Measurements from ENCODE around the gene GPR35.
"Not testable (repeated sequence)": the region's sequence is repeated elsewhere in the genome, so short reads cannot be mapped to it uniquely, and the experiment has no call there.

GPR35 gene

DNA sequence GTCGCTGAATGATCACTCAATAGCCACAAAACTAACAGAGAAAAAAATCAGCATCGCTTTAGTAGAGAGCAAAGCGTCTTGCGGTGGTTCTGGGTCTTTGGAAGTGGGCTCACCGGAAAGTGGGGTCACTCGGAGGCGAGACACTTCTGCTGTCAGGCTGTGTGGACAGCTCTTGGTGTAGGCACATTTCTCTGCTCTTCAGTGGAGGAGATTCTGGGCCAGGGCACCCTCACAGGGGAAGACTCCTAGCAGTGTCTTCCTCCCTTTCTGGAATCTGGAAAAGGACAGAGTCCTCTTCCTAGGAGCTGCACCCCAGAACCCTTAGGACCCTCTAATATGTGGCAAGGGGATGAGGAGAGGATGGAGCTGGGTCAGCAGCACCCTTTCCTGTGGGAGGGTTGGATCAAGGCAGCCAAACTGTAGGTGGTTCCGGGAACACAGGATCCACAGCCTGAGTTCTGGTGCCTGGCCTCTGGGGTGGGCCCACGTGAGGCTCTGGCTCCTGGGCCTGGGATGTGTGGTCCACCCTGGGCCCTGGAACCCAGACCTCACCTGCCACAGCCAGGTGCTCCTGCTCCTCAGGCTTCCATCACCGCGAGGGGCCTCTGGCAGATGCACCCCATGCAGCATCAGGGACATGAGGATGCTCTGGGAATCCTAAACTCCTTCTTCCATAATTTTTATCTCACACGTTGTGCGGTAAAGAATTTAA is 25.1 kb downstream of the GPR35 start:
- no peak for DNase-seq

DNA sequence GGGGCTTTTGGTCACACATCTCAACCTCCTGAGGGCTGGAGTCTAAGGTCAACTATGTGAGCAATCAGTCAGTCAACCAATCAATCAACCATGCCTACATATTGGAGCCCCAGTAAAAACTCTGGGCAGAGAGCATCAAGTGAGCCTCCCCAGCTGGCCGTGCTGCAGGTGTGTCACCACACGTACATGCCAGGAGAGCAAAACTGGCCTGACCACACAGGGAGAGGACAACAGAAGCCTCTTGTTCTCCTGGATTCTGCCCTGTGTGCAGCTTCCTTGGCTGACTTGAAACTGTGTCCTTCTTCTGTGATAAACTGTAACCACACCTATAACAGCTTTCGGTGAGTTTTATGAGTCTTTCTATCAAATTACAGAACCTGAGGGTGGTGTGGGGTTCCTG is 25.9 kb downstream of the GPR35 start:
- no peak for DNase-seq

DNA sequence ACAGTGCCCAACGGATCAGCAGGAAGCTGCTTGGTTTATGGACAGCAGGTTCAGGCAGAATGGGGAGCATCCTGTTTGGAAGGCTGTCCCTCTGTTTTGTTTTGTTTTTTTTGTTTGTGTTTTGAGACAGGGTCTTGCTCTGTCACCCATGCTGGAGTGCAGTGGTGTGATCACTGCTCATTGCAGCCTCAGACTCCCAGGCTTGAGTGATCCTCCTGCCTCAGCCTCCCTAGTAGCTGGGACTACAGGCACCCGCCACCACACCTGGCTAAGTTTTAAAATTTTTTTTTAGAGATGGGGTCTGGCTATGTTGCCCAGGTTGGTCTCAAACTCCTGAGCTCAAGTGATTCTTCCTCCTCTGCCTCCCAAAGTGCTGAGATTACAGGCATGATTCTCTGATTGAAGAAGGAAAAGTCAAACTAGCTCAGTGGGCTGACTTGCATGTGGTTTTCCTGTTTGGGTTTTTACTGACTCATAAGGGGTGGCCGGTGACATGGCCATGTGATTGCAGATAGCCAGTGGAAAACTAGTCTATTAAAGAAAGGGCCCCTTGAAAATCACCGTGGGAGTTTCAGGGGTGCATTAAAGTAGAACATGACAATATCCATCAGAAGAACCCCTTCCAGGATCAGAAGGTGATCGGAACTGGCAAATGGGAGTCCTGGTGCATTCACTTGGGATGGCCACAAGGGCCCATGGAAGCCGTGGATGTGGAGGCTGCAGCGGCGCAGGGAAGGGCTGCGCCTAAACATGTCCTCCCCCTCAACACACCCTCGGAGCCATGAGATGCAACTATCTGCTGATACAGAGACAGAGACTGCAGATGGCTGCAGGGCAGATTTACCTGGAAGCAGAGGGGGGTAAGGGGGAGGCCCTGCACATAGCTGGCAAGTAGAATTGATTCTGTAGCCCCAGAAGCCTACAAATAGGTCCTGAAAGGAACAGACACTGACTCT is 30.9 kb downstream of the GPR35 start:
- no peak for DNase-seq

DNA sequence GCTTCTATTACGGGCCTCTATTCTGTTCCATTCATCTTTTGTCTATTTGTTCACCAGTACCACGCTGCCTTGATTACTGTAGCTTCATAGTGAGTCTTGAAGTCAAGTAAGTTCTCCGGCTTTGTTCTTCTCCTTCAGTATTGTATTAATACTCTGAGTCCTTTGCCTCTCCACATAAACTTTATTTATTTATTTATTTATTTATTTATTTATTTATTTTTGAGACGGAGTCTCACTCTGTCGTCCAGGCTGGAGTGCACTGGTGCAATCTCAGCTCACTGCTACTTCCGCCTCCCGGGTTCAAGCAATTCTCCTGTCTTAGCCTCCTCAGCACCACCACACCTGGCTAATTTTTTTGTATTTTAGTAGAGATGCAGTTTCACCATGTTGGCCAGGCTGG is 34.6 kb downstream of the GPR35 start:
- DNase-seq: not testable (repeated sequence)

DNA sequence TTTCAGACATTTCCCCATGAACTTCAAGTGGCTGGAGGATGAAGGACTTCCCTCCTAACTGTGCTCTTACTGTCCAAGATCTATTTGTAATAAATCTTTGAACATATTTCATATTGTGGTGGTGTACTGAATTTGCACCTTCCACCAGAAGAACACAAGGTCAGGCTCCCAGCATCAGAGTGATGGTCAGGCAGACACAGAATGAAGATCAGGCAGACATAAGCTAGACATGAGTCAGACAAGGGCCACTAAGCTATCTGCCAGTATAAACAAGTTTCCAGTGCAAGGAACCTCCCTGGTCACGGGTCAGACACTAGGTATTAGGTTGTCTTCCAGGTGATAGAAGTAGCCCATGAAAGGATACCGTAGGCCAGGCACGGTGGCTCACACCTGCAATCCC is 37.4 kb downstream of the GPR35 start:
- DNase-seq: no peak

DNA sequence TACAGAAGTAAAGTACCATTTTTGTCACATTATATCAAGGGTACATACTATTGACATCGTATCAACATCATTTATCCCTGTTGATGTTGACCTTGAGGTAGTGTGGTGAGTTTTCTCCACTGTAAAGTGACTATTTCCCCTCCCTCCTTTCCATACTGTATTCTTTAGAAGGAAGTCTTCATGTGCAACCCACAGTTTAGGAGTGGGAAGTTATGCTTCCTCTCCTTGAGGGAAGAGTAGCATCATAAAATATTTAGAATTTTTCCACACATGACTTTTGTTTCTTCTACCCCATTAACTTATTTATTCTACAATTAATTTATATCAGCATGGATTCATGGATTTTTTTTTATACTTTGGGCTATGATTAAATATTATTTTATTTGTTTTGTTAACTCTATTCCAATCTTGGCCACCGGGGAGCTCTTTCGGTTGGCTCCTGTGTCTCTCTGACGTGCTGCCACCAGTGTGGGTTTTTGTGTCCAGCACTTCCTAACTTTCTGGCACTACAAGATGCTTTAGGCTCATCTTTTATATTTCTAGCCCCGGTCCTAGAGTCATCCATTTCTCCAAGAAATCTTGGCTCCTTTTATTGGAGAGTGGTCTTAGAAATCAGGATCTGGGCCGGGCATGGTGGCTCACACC is 38.4 kb downstream of the GPR35 start:
- DNase-seq: no peak

DNA sequence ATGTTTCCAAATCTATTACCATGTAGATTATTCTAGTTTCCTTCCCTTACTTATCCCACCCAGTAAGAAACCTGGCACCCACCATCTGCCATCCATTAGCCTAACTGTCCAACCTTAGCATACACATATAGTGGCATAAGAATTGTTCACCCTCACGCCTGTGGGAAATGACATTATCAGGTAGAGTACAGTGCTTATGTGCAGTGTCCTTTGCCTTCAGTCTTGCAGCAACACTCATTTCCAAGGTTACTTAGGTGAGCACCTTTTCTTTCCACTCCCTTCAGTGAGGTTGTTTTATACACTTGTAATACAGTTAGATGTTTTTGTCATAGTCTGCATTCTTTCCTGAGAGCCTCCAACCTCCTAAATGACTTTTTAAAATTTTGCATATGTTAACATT is 39.3 kb downstream of the GPR35 start:
- DNase-seq: no peak

DNA sequence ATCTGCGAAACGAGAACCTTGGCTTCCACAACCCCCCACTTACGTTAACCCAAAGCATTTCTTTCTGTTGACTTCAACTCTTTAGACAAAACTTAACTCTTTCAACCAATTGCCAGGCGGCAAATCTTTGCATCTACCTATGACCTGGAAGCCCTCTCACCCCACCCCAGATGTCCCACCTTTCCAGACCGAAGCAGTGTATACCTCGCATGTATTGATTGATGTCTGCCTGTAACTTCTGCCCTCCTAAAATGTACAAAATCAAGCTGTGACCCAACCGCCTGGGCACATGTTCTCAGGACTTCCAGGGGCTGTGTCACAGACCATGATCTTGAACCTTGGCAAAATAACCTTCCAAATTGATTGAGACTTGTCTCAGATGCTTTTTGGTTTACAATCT is 45.1 kb downstream of the GPR35 start:
- no peak for DNase-seq

DNA sequence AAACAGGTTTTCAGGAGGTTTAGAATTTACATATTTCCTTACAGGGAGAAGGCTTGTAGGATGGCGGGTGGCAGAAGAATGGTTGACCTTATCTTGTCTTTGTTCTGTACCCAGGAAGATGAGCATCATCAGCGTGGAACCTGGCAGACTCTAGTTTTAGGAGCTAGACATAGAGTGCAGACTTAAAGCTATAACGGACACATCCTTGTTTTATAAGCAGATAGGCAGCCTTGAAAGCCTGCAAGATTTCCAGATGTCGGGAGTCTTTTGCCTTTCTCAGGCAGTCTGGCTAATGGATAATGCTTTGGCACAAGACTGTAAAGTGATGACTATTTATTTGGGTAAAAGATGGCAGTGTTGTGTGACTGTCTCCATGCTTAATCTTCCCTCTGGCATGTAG is 45.7 kb downstream of the GPR35 start:
- DNase-seq: no peak

DNA sequence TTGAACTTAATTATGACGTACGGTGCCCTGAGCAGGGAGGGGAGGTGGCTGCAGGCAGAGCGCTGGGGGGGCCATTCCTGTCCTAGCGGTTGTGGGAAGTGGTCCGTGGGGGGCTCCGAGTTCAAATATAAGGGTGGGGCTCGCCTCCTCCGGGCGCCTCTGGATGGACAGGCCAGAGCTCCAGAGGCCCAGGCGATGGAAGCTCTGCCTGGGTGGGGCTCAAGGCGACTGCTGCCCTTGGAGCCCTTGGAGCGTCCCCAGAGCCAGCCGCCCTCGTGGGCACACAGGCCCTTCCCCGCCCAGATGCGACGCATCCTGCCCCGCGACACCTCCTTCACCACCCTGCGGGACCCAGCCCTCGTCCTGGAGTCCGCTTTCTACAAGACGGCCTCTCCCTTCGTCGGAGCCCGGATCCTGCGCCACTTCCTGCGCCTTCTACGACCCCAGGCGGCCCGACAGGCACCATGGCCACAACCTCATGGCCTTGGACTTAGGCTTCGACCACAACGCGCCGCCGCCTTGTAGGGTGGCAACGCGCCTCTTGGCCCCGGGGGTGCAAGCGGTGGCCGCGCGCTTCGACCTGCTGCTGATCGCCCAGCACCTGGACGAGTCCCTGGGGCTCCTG is 46.9 kb downstream of the GPR35 start:
- DNase-seq: no peak

DNA sequence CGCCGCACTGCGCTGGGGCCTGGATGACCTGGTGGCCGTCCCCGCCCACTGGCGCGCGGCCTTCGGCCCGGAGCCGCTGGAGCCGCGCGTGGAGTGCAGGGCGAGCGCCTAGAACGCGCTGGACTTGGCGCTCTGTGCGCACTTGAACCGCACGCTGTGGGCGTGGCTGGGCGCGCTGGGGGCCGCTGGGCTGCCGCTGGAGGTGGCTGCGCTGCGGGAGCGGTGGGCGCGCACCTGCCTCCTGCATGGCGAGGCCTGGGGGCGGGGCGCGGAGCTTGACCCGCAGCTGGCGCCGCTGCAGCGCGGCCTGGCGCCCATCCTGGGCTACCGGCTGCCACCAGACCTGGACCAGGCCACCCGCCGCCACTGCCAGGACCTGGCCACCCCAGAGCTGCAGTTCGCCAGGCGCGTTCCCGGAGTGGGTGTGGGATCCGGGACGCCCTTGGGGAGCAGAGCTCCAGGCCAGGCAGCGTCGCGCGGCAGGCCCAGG is 47.5 kb downstream of the GPR35 start:
- DNase-seq: peak in 1 of 56 donors; percentile 13

DNA sequence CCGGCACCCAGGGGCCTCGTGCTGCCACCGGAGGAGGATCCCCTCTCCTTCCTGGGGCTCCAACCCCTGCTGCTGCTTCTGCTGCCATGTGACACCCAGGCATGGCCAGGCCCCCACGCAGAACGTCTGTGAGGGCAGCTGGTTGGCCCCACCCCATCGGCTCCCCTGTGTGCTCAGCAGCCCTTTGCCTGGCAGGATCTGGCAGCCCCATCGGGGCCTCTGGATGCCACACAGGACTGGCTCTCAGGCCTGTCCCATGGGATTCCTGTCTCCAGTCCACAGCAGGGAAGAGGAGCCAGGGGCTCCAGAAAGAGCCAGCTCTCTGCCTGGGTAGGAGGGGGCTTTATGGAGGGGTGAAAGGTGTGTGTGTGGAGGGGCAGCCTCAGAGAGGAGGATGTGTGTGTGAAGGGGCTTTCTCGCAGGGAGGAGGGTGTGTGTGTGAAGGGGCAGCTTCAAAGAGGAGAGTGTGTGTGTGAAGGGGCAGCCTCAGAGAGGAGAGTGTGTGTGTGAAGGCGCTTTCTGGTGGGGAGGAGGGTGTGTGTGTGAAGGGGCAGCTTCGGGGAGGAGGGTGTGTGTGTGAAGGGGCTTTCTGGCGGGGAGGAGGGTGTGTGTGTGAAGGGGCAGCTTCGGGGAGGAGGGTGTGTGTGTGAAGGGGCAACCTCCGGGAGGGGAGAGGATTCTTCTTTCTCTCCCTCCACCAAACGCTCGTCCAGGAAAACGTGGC is 49.3 kb downstream of the GPR35 start:
- DNase-seq: not testable (repeated sequence)

DNA sequence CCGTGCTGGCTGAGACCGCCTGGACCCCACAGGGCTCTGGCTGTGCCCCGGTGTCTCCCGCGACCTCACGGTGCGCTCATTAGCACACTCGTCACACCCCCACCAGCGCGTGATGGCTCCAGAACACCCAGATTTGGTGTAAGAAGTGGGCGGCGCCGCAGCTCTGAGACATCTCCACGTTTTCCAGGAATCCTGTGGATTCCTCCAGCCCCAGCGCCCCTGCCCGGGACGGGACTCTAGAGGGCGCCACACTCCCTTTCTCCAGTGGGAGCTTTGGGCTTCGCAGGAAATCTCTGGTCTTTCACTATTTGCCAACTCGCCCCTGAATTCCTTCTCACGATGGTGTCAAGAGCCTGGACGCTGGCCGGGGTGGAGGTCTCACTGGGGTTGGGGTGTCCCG is 50.1 kb downstream of the GPR35 start:
- not testable (repeated sequence) for DNase-seq

DNA sequence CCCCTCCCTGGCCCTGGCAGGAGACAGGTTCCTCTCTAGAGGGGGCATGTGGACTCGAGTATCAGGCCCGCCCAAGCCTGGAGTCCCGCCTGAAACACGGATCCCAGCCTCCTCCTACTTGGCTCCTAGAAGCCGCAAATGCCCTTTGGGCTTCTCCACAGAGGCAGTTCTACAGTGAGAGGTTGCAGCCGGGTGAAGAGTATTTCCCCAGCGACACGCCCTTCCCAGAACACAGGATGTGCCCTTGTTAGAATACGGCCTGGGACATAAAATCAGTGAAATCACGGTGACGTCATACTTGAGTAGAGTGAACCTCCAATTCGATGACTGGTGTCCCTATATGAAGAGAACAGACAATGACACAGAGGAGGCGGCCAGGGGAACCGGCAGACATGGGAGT is 52.8 kb downstream of the GPR35 start:
- not testable (repeated sequence) for DNase-seq

DNA sequence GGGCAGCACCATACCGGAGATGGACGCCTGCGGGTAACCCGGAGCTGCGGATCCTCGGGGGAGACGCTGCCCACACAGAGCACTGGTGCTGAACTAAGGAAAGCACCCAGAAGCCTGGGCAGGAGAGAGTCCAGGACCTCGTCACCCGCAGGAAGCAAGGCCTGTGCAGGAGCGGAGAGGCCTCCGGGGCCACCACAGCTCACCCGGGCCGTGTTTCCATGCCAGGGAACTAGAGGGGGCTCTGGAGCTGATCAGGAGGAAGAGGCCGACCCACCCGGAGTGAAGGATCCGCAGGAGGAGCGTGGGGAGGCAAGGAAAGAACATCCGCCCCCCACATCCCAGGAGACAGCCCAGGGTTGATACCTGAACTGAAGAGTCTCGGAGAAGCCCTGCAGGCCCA is 53.6 kb downstream of the GPR35 start:
- DNase-seq: not testable (repeated sequence)

DNA sequence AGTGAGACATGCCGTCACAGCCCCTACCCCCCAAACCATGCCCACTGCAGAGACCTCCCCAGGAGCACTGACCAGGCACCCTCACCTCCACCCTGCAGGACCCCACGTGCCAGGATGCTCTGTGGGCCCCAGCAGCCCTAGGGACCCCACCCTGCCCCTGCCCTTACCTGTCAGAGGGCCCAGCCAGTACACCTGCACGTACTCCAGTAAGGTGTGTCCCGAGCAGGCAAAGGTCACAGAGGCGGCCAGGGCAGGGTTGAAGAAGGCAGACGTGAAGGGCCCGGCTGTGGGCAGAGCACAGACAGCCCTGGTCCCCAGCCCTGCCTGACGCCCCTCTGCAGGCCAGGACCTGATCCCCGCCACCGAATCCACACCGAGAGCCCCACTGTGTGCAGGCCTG is 54.9 kb downstream of the GPR35 start:
- DNase-seq: not testable (repeated sequence)

Measured in nucleus accumbens (tissue), 56 donors.